GM21825 (cell line): ENCODE results near the gene TOPORS.
"Not testable (repeated sequence)": the region's sequence is repeated elsewhere in the genome, so short reads cannot be mapped to it uniquely, and the experiment has no call there.

Source experiments
- ATAC-seq: cut with Tn5 transposase; IDR thresholded peaks from one replicate; pipeline ENCODE4 v1.9.1; 2021; ENCODE audit warnings: mild to moderate bottlenecking, moderate library complexity; ENCODE audit not compliant: unreplicated experiment

Gene TOPORS

DNA sequence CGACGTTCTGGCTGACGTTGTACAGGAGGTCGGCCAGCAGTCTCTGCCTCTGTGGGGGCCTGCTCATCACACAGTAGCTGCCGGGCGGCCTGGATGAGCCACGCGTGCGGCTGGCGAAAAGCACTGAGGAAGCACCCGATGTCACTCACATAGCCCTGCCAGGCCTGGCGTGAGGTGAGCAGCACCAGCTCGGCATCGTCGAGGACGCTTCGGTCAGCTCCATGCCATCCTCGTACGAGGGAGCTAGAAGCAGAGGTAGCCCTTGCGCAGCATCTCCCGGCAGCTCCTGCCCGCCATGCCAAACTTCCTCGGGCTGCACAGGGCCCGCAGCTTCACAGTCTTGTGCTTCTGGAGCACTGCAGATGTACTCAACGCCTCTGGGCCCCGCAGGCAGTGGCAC, 14.4 kb upstream of the TOPORS start:
- no peak for ATAC-seq

GRCh38 chr9:32565967-32566366, 13.6 kb upstream of the TOPORS start:
- ATAC-seq: no peak

GRCh38 chr9:32558408-32558934, 6.1 kb upstream of the TOPORS start:
- no peak for ATAC-seq

GRCh38 chr9:32554591-32554990, 2.2 kb upstream of the TOPORS start:
- no peak for ATAC-seq

DNA sequence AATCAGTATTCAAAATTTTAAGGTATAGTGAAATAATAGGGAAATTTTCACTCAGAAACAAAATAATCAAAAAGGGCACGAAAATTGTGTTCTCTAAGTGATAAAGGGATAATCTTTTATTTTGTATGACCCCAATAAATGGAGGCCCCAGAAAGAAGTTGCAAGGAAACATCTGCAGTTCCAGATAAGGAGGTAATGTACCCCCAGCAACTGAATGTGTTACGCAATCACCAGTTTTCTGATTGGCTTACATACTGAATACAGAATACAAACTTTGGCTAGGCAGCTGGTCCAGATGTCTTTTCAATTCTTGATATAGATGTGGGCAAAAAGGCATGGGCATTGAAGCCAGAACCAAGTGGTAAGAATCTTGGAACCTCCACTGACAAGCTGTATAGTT, 1.7 kb upstream of the TOPORS start:
- ATAC-seq: no peak

GRCh38 chr9:32551276-32552051, 922 bp downstream of the TOPORS start:
- ATAC-seq: peak; percentile 6

DNA sequence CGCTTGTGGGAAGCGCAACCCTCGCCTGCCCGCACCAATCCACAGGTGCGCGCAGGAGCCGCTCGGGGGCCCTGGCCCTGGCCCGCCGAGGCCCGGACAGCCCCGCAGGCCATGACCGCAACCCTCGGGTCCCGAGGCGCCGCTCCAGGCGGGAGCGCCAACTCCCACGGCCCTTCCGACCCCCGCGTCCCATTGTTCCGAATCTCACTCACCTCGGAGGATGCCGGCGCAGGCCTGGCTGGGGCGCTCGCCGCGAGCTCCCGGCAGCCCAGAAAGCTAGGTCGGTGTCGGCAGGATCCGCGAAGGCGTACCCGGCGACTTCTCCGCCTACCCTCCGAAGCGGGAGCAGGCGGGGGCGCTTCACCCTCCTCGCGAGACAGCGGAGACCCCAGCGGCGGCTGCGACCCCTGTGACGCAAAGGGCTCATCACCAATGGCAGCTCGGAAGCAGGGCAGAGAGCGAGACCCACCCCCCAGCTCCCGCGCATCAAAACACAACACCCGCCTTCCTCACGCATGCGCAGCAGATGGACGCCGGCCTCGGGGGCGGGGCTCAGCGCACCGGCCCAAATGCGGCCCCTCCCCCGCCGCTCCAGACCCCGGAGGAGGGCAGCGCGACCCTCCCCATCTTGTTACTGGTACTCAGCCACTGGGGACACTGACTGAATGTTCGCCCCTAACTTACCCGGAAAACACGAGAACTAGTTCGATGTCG, 1.7 kb downstream of the TOPORS start:
- ATAC-seq: peak; percentile 66

DNA sequence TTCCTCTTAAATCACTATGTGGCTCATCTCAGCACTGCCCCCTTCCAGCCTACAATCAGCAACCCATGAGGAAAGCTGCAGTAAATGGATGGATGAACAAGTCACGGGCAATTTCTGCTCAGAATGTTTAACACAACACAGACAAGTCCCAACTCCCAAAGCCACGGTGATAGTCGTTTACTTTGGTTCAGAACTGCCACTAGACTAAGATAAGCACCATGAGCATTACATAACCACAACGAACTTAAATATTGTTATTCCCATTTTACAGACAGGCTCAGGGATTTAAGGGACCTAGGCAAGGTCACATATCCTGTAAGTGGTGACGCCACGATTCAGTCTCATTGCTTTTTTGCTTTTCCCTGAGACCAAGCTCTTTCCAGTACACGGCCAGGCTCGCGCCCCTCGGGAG, 2.2 kb downstream of the TOPORS start:
- no peak for ATAC-seq

DNA sequence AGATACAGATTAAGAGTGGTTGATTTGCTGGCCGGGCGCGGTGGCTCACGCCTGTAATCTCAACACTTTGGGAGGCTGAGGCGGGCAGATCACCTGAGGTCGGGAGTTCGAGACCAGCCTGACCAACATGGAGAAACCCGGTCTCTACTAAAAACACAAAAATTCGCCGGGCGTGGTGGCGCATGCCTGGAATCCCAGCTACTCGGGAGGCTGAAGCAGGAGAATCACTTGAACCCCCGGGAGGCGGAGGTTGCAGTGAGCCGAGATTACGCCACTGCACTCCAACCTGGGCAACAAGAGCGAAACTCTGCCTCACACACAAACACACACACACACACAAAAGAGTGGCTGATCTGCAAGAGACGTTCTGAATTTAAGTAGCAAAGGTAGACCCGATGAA, 4.2 kb downstream of the TOPORS start:
- not testable (repeated sequence) for ATAC-seq

- no peak for ATAC-seq
Observed at GRCh38 chr9:32545884-32546283, 6.5 kb downstream of the TOPORS start.

GRCh38 chr9:32543047-32543446, 9.3 kb downstream of the TOPORS start:
- ATAC-seq: no peak

DNA sequence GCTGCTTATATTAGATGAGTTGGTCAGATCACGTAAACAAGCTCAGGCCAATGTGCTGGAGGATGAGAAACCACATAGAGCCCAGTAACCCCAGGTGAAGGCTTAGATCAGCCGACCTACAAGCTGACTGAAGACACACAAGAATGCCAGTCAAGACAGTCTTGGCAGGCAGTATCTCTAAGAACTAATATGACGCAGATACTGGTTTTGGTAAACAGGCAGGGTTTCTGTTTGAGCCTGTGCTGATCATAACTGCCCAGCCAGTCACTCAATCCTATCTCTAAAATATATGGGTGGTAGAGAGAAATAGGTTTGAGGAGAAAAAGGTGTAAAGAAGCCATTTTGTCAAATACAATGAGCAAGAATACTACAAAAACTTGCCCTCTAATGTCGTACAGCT, 18.6 kb downstream of the TOPORS start:
- ATAC-seq: no peak

GRCh38 chr9:32533336-32533735, 19.1 kb downstream of the TOPORS start:
- no peak for ATAC-seq

DNA sequence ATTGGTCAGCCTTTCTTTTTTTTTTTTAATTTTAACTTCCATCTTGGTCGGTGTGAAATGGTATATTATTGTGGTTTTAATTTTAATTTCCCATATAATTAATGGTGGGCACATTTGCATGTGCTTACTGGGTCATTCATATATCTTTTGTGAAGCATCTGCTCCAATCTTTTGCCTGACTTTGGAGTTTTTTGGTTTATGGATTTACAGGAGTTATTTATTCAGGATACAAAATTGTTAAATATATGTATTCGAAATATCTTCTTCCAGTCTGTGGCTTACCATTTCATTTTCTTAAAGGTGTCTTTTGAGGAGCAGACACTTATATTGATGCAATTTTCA, 25.7 kb downstream of the TOPORS start:
- ATAC-seq: no peak

DNA sequence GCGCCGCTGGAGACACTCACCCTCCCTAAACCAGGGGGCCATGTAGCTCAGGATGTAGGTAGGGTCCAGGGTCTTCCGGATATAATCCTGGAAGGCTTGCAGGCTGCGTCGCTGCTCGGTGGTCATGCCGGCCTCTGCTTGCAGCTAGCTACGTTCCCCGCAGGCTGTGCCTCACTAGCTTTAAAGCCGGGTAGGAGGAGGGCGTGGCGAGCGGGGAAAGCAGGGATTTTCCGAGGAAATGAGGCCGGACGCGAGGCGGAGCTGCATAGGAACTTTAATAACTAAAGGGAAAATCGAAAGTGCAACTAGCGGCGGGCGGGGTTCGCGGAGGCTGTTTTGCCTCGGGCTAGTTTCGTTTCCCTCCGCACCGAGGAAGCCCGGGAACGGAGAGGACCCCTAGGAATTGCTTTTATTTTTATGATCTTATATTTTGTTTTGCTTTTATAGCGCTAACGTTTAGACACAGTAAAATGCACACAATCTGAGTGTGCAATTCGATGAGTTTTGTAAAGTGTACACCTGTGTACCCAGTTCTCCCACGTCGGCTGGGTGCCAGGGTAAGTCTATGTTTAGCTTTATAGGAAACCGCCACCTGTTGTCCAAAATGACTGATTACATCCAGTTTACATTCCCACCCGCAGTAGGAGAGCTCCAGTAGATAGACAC, 26.2 kb downstream of the TOPORS start, which contains the start of gene RIGI:
TSS of gene RIGI (minus strand) at position 156 of the 666 bp plus-strand sequence. CDS start at position 126, 30 bp downstream.
- peak; percentile 73 for ATAC-seq

DNA sequence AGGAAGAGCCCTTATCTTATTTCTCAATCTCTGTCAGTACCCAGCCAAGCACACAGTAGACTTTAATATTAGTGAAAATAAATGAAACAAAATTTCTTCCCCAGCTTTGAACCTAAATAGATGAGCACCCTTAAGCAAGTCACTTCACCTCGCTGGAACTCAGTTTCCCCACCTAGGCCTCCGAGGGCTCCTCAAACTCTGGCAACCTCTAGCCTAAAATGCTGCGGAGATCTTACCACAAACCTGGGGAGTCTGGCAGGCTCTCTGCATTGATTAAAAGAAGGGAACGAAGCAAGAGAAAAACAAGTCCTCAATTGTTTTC, 26.7 kb downstream of the TOPORS start:
- no peak for ATAC-seq

DNA sequence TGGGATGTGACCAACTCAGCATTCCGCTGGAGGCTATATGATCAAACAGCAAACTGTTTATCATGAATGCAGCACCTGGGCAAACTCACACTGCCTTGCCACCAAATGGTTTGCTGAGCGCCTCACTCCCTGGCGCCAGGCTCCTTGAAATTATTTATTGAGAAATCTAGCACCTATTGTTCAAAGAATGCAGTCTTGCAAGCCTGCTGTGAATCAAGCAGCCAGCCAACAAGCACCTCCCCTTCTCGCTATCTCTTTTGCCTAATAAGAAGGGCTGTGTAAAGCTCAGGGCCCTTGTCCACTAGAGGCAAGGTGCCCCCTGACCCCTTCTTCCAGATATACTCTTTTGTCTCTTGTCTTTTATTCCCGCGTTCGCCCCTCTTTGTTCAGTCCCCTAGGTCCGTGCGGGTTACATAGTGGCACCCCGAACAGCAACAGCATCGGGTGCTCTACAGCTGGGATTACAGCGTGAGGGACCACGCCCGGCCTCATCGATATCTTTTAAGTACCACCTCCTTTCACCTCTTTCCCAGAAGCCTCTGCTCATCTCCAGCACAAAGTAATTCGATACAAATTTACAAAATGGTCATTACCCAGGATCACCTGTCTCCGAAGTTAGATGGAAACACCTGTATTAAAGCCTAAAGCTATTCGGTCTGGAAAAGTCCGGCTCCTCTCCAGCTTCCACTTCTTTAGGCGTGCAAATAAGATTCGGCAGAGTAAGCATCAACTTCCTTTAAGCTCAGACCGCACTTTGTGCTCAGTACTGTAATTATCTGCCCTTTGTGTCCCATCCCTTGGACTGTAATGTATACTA, 27.3 kb downstream of the TOPORS start:
- no peak for ATAC-seq

- not testable (repeated sequence) for ATAC-seq
Observed at GRCh38 chr9:32524558-32524891, 27.9 kb downstream of the TOPORS start.

- no peak for ATAC-seq
Observed at GRCh38 chr9:32523910-32524309, 28.5 kb downstream of the TOPORS start.

- no peak for ATAC-seq
Observed at GRCh38 chr9:32518276-32518675, 34.1 kb downstream of the TOPORS start.

- ATAC-seq: no peak
Observed at GRCh38 chr9:32516241-32516640, 36.1 kb downstream of the TOPORS start.
